GM19438 (cell line): ENCODE results near the gene OPCML.

Experiments used
- ATAC-seq: cut with Tn5 transposase; IDR thresholded peaks from one replicate; pipeline ENCODE4 v1.9.1; 2021; ENCODE audit warnings: low read depth; ENCODE audit not compliant: unreplicated experiment

OPCML gene

GRCh38 chr11:133240908-133241655 lies 291.2 kb downstream of the OPCML start:
- no peak for ATAC-seq

- ATAC-seq = no peak
Measured at GRCh38 chr11:133239575-133239974, 292.7 kb downstream of the OPCML start.

DNA sequence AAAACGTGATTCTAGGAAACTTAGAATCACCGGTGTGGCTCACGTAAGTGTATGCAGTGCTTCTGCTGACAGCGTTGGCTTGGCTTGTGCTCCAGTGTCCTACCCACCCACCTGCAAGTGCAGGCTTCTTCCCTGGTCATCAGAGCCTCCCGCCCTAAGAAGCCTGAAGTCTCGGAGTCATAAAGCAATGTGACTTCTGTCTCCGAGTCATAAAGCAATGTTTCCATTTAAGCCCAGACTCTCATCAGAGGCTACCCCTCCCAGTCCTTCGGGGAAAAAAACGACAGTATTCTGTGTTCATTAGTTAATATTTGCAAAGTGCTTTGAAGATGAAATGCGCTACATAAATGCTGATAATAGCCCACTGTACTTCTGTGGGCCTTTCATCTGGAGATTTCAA lies 293.8 kb downstream of the OPCML start:
- no peak for ATAC-seq

- no peak for ATAC-seq
Measured at GRCh38 chr11:133238027-133238426, 294.3 kb downstream of the OPCML start.

GRCh38 chr11:133235381-133235780 lies 296.9 kb downstream of the OPCML start:
- no peak for ATAC-seq

GRCh38 chr11:133234883-133235282 lies 297.4 kb downstream of the OPCML start:
- no peak for ATAC-seq

GRCh38 chr11:133232665-133233064 lies 299.6 kb downstream of the OPCML start:
- no peak for ATAC-seq

GRCh38 chr11:133230431-133230830 lies 301.9 kb downstream of the OPCML start:
- ATAC-seq = no peak

GRCh38 chr11:133228471-133229329 lies 303.6 kb downstream of the OPCML start:
- no peak for ATAC-seq

DNA sequence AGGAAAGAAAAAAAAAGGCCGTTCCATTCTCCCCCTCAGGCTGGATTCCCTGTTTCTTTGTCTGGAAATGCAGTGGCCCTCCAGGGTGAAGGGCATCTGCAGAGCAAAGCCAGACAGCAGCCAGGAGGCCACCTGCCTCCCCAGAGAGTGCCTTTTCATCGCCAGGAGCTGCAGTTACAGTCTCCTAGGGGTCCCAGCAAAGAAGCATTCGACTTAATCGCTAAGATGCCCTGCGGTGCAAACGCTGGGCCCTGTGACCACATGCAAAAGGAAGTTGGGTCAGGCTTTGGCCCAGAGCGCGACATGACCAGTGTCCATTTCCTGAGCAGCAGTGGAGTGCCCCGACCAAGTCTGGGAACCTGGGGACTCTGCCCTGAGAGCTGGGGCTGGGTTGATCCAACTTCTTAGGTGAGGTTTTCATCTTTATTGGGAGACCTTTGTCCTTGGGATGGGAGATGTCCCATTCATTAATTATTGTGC lies 304.6 kb downstream of the OPCML start:
- no peak for ATAC-seq

GRCh38 chr11:133224271-133224670 lies 308.0 kb downstream of the OPCML start:
- ATAC-seq = no peak

GRCh38 chr11:133222425-133223330 lies 309.6 kb downstream of the OPCML start:
- no peak for ATAC-seq

- no peak for ATAC-seq
Measured at GRCh38 chr11:133219543-133219942, 312.8 kb downstream of the OPCML start.

DNA sequence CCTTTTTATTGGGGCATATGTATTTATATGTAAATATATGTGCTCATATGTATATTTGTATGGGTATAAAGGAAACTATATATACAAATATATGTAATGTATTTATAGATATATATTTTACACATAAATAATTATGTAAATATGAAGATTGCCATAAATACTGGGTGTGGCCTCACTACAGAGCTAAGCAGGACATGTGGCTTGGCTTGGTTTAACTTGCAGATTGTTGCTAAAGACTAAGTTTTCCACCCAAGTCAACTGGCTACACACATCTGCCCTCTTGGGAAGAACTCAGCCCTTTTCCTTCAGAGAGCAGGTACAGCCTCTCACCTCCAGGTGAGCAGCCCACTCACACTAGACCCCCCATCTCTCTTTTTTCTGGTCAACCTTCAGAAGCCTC lies 315.5 kb downstream of the OPCML start:
- no peak for ATAC-seq

GRCh38 chr11:133215596-133216230 lies 316.6 kb downstream of the OPCML start:
- no peak for ATAC-seq

GRCh38 chr11:133214646-133215045 lies 317.7 kb downstream of the OPCML start:
- ATAC-seq = no peak

GRCh38 chr11:133212201-133212600 lies 320.1 kb downstream of the OPCML start:
- ATAC-seq = no peak

- ATAC-seq = no peak
Measured at GRCh38 chr11:133207995-133208394, 324.3 kb downstream of the OPCML start.

DNA sequence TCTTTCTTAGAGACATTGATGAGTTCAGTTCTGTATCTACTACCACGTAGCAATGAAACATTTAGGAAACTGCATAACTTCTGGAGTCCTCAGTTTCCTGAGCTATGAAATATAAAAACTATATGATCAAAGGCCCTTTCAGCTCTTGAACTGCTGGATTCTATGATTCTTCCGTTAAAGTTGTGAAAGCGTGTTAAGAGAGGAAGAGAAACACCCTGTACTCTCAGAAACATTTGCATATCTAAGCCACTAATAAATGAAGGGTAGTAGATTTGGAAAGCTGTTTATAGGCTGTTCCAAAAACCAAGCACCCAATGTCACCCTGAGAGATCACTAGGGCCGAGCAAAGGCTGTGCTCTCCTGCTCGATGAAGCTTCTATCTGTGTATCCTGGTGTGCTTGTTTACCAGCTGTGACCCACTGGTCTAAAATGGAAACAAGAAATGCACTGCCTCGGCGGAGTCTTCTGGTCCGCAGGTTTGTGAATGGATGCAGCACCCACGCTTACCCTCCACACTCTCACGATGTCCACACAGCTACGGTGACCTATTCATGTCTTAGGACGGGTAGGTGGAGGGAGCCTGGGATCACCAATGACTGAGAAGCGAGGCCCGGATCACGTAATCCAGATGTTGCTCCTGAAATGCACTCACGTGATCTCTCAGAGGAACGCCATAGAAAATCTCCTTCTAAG lies 325.8 kb downstream of the OPCML start:
- ATAC-seq = no peak

GRCh38 chr11:133204158-133204557 lies 328.1 kb downstream of the OPCML start:
- ATAC-seq = no peak
